ENCODE data around the gene CELF5. TPM values are rescaled to one million over a fixed set of nuclear protein-coding genes. Genes with fewer than 3 reads are reported as not detected.

CELF5 gene
- polyA plus RNA-seq, 2 donors, result 0.06 to 0.16 TPM

- H3K9me3 ChIP-seq (ENCODE audit: control insufficient read depth in 2 of 2, insufficient read depth in 1 of 2, low read depth in 1 of 2, low read length in 1 of 2), result no peaks in the 10 kb centered on the region
- no peak overlapping the region for H3K4me3 ChIP-seq (ENCODE audit: low read depth in 1 of 2, low read length in 2 of 2)
- WGBS, 2 donors, result 61 to 63% methylated on average over 4 of the region's 4 CpGs
- H3K27ac ChIP-seq (ENCODE audit: low read depth in 2 of 2, low read length in 1 of 2), result no peak overlapping the region
- no peaks in the 10 kb centered on the region for H3K36me3 ChIP-seq (ENCODE audit: control insufficient read depth in 2 of 2, insufficient read depth in 2 of 2, low read length in 1 of 2)
- H3K4me1 ChIP-seq (ENCODE audit: control insufficient read depth in 2 of 2, insufficient read depth in 2 of 2, low read length in 1 of 2), result no peaks in the 10 kb centered on the region
- no peaks in the 10 kb centered on the region for H3K27me3 ChIP-seq (ENCODE audit: control insufficient read depth in 1 of 2, insufficient read depth in 2 of 2, low read length in 2 of 2)
Measured at GRCh38 chr19:3236272-3236671, 11.8 kb downstream of the CELF5 start.

GRCh38 chr19:3238066-3238561 lies 13.7 kb downstream of the CELF5 start:
- no peaks in the 10 kb centered on the region for H3K9me3 ChIP-seq (ENCODE audit: control insufficient read depth in 2 of 2, insufficient read depth in 1 of 2, low read depth in 1 of 2, low read length in 1 of 2)
- no peaks in the 10 kb centered on the region for H3K27me3 ChIP-seq (ENCODE audit: control insufficient read depth in 1 of 2, insufficient read depth in 2 of 2, low read length in 2 of 2)
- H3K4me3 ChIP-seq (ENCODE audit: low read depth in 1 of 2, low read length in 2 of 2), result no peak overlapping the region
- H3K27ac ChIP-seq (ENCODE audit: low read depth in 2 of 2, low read length in 1 of 2), result no peak overlapping the region
- H3K4me1 ChIP-seq (ENCODE audit: control insufficient read depth in 2 of 2, insufficient read depth in 2 of 2, low read length in 1 of 2), result no peaks in the 10 kb centered on the region
- WGBS, 2 donors, result 85 to 86% methylated on average over 7 of the region's 7 CpGs
- H3K36me3 ChIP-seq (ENCODE audit: control insufficient read depth in 2 of 2, insufficient read depth in 2 of 2, low read length in 1 of 2), result no peaks in the 10 kb centered on the region

GRCh38 chr19:3239367-3239766 lies 14.9 kb downstream of the CELF5 start:
- no peaks in the 10 kb centered on the region for H3K9me3 ChIP-seq (ENCODE audit: control insufficient read depth in 2 of 2, insufficient read depth in 1 of 2, low read depth in 1 of 2, low read length in 1 of 2)
- H3K36me3 ChIP-seq (ENCODE audit: control insufficient read depth in 2 of 2, insufficient read depth in 2 of 2, low read length in 1 of 2), result no peaks in the 10 kb centered on the region
- 73 to 85% methylated on average over 5 of the region's 5 CpGs for WGBS, 2 donors
- no peaks in the 10 kb centered on the region for H3K4me1 ChIP-seq (ENCODE audit: control insufficient read depth in 2 of 2, insufficient read depth in 2 of 2, low read length in 1 of 2)
- H3K27ac ChIP-seq (ENCODE audit: low read depth in 2 of 2, low read length in 1 of 2), result no peak overlapping the region
- H3K27me3 ChIP-seq (ENCODE audit: control insufficient read depth in 1 of 2, insufficient read depth in 2 of 2, low read length in 2 of 2), result no peaks in the 10 kb centered on the region
- H3K4me3 ChIP-seq (ENCODE audit: low read depth in 1 of 2, low read length in 2 of 2), result no peak overlapping the region

GRCh38 chr19:3243819-3244700 lies 19.6 kb downstream of the CELF5 start:
- 39 to 40% methylated on average over 23 of the region's 23 CpGs for WGBS, 2 donors
- Histone ChIP-seq H3K36me3 (ENCODE audit: control insufficient read depth in 2 of 2, insufficient read depth in 2 of 2, low read length in 1 of 2) (no peaks in the 10 kb centered on the region), H3K4me1 (ENCODE audit: control insufficient read depth in 2 of 2, insufficient read depth in 2 of 2, low read length in 1 of 2) (no peaks in the 10 kb centered on the region), H3K27ac (ENCODE audit: low read depth in 2 of 2, low read length in 1 of 2) (no peak overlapping the region), H3K4me3 (ENCODE audit: low read depth in 1 of 2, low read length in 2 of 2) (no peak overlapping the region), H3K27me3 (ENCODE audit: control insufficient read depth in 1 of 2, insufficient read depth in 2 of 2, low read length in 2 of 2) (no peaks in the 10 kb centered on the region), H3K9me3 (ENCODE audit: control insufficient read depth in 2 of 2, insufficient read depth in 1 of 2, low read depth in 1 of 2, low read length in 1 of 2) (no peaks in the 10 kb centered on the region)

- Histone ChIP-seq H3K27me3 (ENCODE audit: control insufficient read depth in 1 of 2, insufficient read depth in 2 of 2, low read length in 2 of 2) (no peaks in the 10 kb centered on the region), H3K4me3 (ENCODE audit: low read depth in 1 of 2, low read length in 2 of 2) (no peak overlapping the region), H3K36me3 (ENCODE audit: control insufficient read depth in 2 of 2, insufficient read depth in 2 of 2, low read length in 1 of 2) (no peaks in the 10 kb centered on the region), H3K9me3 (ENCODE audit: control insufficient read depth in 2 of 2, insufficient read depth in 1 of 2, low read depth in 1 of 2, low read length in 1 of 2) (no peaks in the 10 kb centered on the region), H3K27ac (ENCODE audit: low read depth in 2 of 2, low read length in 1 of 2) (no peak overlapping the region), H3K4me1 (ENCODE audit: control insufficient read depth in 2 of 2, insufficient read depth in 2 of 2, low read length in 1 of 2) (no peaks in the 10 kb centered on the region)
- WGBS, 2 donors, result 94% methylated on average over 9 of the region's 9 CpGs
Measured at GRCh38 chr19:3245050-3245449, 20.6 kb downstream of the CELF5 start.

- H3K9me3 ChIP-seq (ENCODE audit: control insufficient read depth in 2 of 2, insufficient read depth in 1 of 2, low read depth in 1 of 2, low read length in 1 of 2), result peaks cover 4 to 7% of the 10 kb centered on the region in 2 donors
- H3K36me3 ChIP-seq (ENCODE audit: control insufficient read depth in 2 of 2, insufficient read depth in 2 of 2, low read length in 1 of 2), result no peaks in the 10 kb centered on the region
- H3K27ac ChIP-seq (ENCODE audit: low read depth in 2 of 2, low read length in 1 of 2), result no peak overlapping the region
- no peaks in the 10 kb centered on the region for H3K4me1 ChIP-seq (ENCODE audit: control insufficient read depth in 2 of 2, insufficient read depth in 2 of 2, low read length in 1 of 2)
- WGBS, 2 donors, result 36 to 54% methylated on average over 14 of the region's 14 CpGs
- H3K4me3 ChIP-seq (ENCODE audit: low read depth in 1 of 2, low read length in 2 of 2), result no peak overlapping the region
- no peaks in the 10 kb centered on the region for H3K27me3 ChIP-seq (ENCODE audit: control insufficient read depth in 1 of 2, insufficient read depth in 2 of 2, low read length in 2 of 2)
Measured at GRCh38 chr19:3248728-3249326, 24.4 kb downstream of the CELF5 start.

GRCh38 chr19:3249408-3249807 lies 24.9 kb downstream of the CELF5 start:
- H3K27me3 ChIP-seq (ENCODE audit: control insufficient read depth in 1 of 2, insufficient read depth in 2 of 2, low read length in 2 of 2), result no peaks in the 10 kb centered on the region
- no peaks in the 10 kb centered on the region for H3K4me1 ChIP-seq (ENCODE audit: control insufficient read depth in 2 of 2, insufficient read depth in 2 of 2, low read length in 1 of 2)
- peaks cover 4 to 12% of the 10 kb centered on the region in 2 donors for H3K9me3 ChIP-seq (ENCODE audit: control insufficient read depth in 2 of 2, insufficient read depth in 1 of 2, low read depth in 1 of 2, low read length in 1 of 2)
- no peak overlapping the region for H3K27ac ChIP-seq (ENCODE audit: low read depth in 2 of 2, low read length in 1 of 2)
- H3K36me3 ChIP-seq (ENCODE audit: control insufficient read depth in 2 of 2, insufficient read depth in 2 of 2, low read length in 1 of 2), result no peaks in the 10 kb centered on the region
- H3K4me3 ChIP-seq (ENCODE audit: low read depth in 1 of 2, low read length in 2 of 2), result no peak overlapping the region
- 78% methylated on average over 9 to 10 of the region's 10 CpGs for WGBS, 2 donors

- no peaks in the 10 kb centered on the region for H3K27me3 ChIP-seq (ENCODE audit: control insufficient read depth in 1 of 2, insufficient read depth in 2 of 2, low read length in 2 of 2)
- 71 to 72% methylated on average over 7 of the region's 7 CpGs for WGBS, 2 donors
Measured at GRCh38 chr19:3250675-3251074, 26.2 kb downstream of the CELF5 start.

GRCh38 chr19:3251229-3251628 lies 26.8 kb downstream of the CELF5 start:
- Histone ChIP-seq H3K4me3 (ENCODE audit: low read depth in 1 of 2, low read length in 2 of 2) (no peak overlapping the region), H3K4me1 (ENCODE audit: control insufficient read depth in 2 of 2, insufficient read depth in 2 of 2, low read length in 1 of 2) (no peaks in the 10 kb centered on the region), H3K27me3 (ENCODE audit: control insufficient read depth in 1 of 2, insufficient read depth in 2 of 2, low read length in 2 of 2) (no peaks in the 10 kb centered on the region), H3K36me3 (ENCODE audit: control insufficient read depth in 2 of 2, insufficient read depth in 2 of 2, low read length in 1 of 2) (no peaks in the 10 kb centered on the region), H3K9me3 (ENCODE audit: control insufficient read depth in 2 of 2, insufficient read depth in 1 of 2, low read depth in 1 of 2, low read length in 1 of 2) (peaks cover 4 to 12% of the 10 kb centered on the region in 2 donors), H3K27ac (ENCODE audit: low read depth in 2 of 2, low read length in 1 of 2) (no peak overlapping the region)
- 63 to 69% methylated on average over 8 of the region's 8 CpGs for WGBS, 2 donors

More at GRCh38 chr19:3250675-3251074, 26.2 kb downstream of the CELF5 start:
- H3K9me3 ChIP-seq (ENCODE audit: control insufficient read depth in 2 of 2, insufficient read depth in 1 of 2, low read depth in 1 of 2, low read length in 1 of 2), result peaks cover 4 to 12% of the 10 kb centered on the region in 2 donors
- H3K4me1 ChIP-seq (ENCODE audit: control insufficient read depth in 2 of 2, insufficient read depth in 2 of 2, low read length in 1 of 2), result no peaks in the 10 kb centered on the region
- H3K27ac ChIP-seq (ENCODE audit: low read depth in 2 of 2, low read length in 1 of 2), result no peak overlapping the region
- no peak overlapping the region for H3K4me3 ChIP-seq (ENCODE audit: low read depth in 1 of 2, low read length in 2 of 2)
- no peaks in the 10 kb centered on the region for H3K36me3 ChIP-seq (ENCODE audit: control insufficient read depth in 2 of 2, insufficient read depth in 2 of 2, low read length in 1 of 2)

Data from esophagus (tissue), 2 donors.